GM06990 (cell line): ENCODE data around the gene SMIM5.
A peak's percentile ranks its signal among the peaks of the same experiment; 100 is the strongest.

Experiments used
- DNase-seq: peaks from one replicate; pipeline ENCODE4 v3.0.0-alpha.2; 2011; ENCODE audit not compliant: insufficient read length; ENCODE audit errors: extremely low read depth
- H3K27me3 ChIP-seq: replicated peaks from 2 replicates; pipeline ENCODE4 v1.6.0; 2011; ENCODE audit warnings: low read length; ENCODE audit not compliant: control insufficient read depth, insufficient read depth
- H3K36me3 ChIP-seq: 2 replicates; pipeline ENCODE4 v1.5.1; 2011; ENCODE audit warnings: low read length; ENCODE audit not compliant: control insufficient read depth, insufficient read depth
- H3K4me3 ChIP-seq: replicated peaks from 2 replicates; pipeline ENCODE4 v1.5.1; 2011; ENCODE audit warnings: low read depth, mild to moderate bottlenecking, control low read depth, low read length
- TF ChIP-seq, protein P1 (sequence below): IDR thresholded peaks from 2 replicates; pipeline ENCODE4 v1.5.1; 2011; ENCODE audit warnings: low read length, control low read depth, mild to moderate bottlenecking, inconsistent platforms; ENCODE audit not compliant: insufficient read depth, poor library complexity, severe bottlenecking

The SMIM5 gene

DNA sequence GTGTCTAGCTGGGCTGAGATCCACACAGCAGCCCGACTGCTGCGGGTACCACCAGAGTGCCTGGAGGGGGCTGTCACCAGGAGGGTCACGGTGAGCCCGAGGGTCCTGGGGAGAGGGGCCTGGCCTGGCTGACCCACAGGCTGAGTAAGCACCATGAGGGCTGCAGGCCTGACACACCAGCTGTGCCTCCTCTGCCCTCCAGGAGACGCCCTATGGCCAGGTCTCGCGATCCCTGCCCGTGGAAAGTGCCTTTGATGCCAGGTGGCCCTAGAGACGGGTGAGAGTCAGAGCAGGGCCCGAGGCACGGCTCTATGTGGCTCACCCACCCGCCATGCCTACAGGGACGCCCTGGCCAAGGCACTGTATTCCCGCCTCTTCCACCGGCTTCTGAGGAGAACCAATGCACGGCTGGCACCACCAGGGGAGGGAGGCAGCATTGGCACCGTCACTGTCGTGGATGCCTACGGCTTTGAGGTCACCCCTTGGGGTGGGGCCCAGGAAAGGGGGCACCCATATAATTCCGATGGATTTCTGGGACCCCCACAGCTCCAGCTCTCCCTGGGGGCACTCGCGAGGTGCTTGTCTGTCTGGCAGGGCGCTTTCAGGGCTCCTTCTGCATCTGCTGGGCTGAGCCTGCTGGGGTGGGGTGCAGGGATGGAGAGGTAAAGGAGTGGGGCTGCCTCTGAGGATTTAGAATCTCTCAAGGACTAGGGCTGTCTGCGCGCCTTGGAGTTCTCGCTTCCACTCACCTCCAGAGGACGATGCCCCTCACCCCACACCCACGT, 38.5 kb upstream of the SMIM5 start:
- no peaks in the 10 kb centered on the region for H3K36me3 ChIP-seq
- H3K4me3 ChIP-seq: no peak overlapping the region
- TF ChIP-seq, protein P1, sequence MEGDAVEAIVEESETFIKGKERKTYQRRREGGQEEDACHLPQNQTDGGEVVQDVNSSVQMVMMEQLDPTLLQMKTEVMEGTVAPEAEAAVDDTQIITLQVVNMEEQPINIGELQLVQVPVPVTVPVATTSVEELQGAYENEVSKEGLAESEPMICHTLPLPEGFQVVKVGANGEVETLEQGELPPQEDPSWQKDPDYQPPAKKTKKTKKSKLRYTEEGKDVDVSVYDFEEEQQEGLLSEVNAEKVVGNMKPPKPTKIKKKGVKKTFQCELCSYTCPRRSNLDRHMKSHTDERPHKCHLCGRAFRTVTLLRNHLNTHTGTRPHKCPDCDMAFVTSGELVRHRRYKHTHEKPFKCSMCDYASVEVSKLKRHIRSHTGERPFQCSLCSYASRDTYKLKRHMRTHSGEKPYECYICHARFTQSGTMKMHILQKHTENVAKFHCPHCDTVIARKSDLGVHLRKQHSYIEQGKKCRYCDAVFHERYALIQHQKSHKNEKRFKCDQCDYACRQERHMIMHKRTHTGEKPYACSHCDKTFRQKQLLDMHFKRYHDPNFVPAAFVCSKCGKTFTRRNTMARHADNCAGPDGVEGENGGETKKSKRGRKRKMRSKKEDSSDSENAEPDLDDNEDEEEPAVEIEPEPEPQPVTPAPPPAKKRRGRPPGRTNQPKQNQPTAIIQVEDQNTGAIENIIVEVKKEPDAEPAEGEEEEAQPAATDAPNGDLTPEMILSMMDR: no peak
- H3K27me3 ChIP-seq: no peaks in the 10 kb centered on the region; the same call in 1 of the 2 replicates
- no peak for DNase-seq

GRCh38 chr17:75595284-75595919, 37.8 kb upstream of the SMIM5 start:
- DNase-seq: no peak
- Histone ChIP-seq H3K27me3 (no peaks in the 10 kb centered on the region; the same call in 1 of the 2 replicates), H3K4me3 (no peak overlapping the region), H3K36me3 (no peaks in the 10 kb centered on the region)
- TF ChIP-seq, protein P1: no peak

DNA sequence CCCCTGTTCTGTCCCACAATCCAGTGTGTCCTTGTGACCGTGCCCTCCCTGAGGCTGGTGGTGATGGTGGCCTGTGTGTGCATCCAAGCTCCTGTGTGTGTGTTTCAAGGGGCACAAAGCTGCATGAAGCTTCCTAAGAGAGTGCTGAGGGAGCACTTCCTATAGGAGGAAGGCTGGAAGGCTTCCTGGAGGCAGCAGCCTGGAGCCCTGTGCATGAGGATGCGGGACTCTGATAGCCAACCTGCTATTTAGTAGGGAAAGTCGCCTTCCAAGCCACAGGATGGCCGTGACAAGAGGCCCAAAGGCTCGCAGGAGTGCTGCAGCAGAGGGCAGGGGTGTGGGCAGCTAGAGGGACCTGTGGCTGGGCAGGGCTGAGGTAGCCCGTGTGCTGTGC, 37.3 kb upstream of the SMIM5 start:
- Histone ChIP-seq H3K4me3 (no peak overlapping the region), H3K27me3 (no peaks in the 10 kb centered on the region; the same call in 1 of the 2 replicates), H3K36me3 (no peaks in the 10 kb centered on the region)
- DNase-seq: no peak
- TF ChIP-seq, protein P1: no peak

- no peak for DNase-seq
- no peaks in the 10 kb centered on the region for H3K36me3 ChIP-seq
- no peaks in the 10 kb centered on the region; the same call in 1 of the 2 replicates for H3K27me3 ChIP-seq
- no peak overlapping the region for H3K4me3 ChIP-seq
- TF ChIP-seq, protein P1: no peak
Measured at GRCh38 chr17:75596320-75597087, 36.7 kb upstream of the SMIM5 start.

DNA sequence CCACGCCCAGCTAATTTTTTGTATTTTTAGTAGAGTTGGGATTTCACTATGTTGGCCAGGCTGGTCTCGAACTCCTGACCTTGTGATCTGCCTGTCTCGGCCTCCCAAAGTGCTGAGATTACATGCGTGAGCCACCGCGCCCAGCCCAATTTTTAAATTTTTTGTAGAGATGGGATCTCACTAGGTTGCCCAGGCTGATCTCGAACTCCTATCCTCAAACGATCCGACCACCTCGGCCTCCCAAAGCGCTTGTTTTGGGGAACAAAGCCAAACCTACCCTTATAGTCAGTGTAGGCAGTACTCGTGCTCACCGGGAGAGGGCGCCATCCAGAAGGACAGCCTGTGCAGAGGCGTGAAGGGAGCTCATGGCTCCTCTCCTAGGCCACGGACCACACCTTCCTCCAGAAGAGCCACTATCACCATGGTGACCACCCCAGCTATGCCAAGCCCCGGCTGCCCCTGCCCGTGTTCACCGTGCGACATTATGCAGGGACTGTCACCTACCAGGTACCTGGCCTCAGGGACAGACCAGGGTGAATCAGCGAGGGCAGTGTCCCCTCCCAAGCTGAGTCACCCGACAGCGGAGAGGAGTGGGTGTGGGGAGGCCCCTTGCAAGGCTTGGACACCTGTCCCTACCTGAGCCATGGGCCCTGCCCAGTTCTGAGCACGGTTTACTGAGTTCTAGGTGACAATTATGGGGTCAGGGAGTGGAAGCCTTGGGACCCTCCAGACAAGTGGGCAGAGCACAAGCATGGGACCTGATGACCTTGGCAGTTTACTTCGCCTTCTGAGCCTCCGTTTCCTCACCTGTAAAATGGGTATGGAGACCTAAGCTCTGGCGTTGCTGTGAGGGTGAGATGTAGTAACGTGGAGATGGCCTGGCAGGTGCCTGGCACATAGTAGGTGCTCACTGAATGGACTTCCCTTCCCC, 31.9 kb upstream of the SMIM5 start:
- TF ChIP-seq, protein P1: peak; percentile 84
- no peaks in the 10 kb centered on the region for H3K27me3 ChIP-seq
- H3K4me3 ChIP-seq: no peak overlapping the region
- H3K36me3 ChIP-seq: no peaks in the 10 kb centered on the region
- DNase-seq: no peak
